Neutrophil (primary cell): ENCODE measurements around the gene TP53TG3B.
"Not testable (repeated sequence)": the region's sequence is repeated elsewhere in the genome, so short reads cannot be mapped to it uniquely, and the experiment has no call there.

Experiments used
- H3K27ac ChIP-seq: fragments of 200-600 bp; sonication (generic); 2 replicates; pipeline ENCODE4 v1.5.1; 2016; ENCODE audit warnings: mild to moderate bottlenecking, moderate library complexity
- H3K27me3 ChIP-seq: fragments of 200-600 bp; sonication (generic); 2 replicates; pipeline ENCODE4 v1.6.0; 2016; ENCODE audit warnings: mild to moderate bottlenecking
- H3K36me3 ChIP-seq: fragments of 200-600 bp; sonication (generic); 2 replicates; pipeline ENCODE4 v1.5.1; 2017
- H3K4me1 ChIP-seq, 2 experiments: fragments of 200-600 bp in 1 of 2; sonication (generic) in 1 of 2; 1 replicate in 1 of 2; 2 replicates in 1 of 2; pipeline versions ENCODE4 v1.5.1 to v1.6.1; 2013 to 2016; ENCODE audit warnings: low read depth in 1 of 2, low read length in 1 of 2, mild to moderate bottlenecking in 1 of 2, moderate library complexity in 1 of 2; ENCODE audit not compliant: control insufficient read depth in 1 of 2, insufficient read depth in 1 of 2
- H3K4me3 ChIP-seq, 2 experiments: fragments of 200-600 bp in 1 of 2; sonication (generic) in 1 of 2; 1 replicate in 1 of 2; 2 replicates in 1 of 2; pipeline ENCODE4 v1.5.1; 2013 to 2016; ENCODE audit warnings: low read depth in 1 of 2, low read length in 1 of 2, mild to moderate bottlenecking in 1 of 2, moderate library complexity in 1 of 2
- H3K9me3 ChIP-seq: fragments of 200-600 bp; sonication (generic); 2 replicates; pipeline ENCODE4 v1.5.1; 2016

TP53TG3B gene, protein sequence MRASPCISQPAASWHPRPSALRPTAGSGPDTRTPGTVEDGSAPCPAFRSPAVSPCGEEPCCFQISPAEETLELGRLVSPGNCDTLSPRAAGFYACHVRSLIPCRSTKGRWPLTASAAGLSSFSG

GRCh38 chr16:33360541-33360940 lies at the start of gene TP53TG3B:
Gene TP53TG3B (plus strand): TSS chr16:33360841. CDS start chr16:33360909, 68 bp downstream.
- not testable (repeated sequence) for H3K36me3 ChIP-seq, H3K27ac ChIP-seq, H3K4me1 ChIP-seq, H3K27me3 ChIP-seq, H3K9me3 ChIP-seq, H3K4me3 ChIP-seq

GRCh38 chr16:33336226-33337012 lies 24.2 kb upstream of the TP53TG3B start:
- not testable (repeated sequence) for H3K27me3 ChIP-seq, H3K4me3 ChIP-seq, H3K4me1 ChIP-seq, H3K36me3 ChIP-seq, H3K27ac ChIP-seq
- H3K9me3 ChIP-seq, result peaks cover 13% of the 10 kb centered on the region

- H3K36me3 ChIP-seq, H3K27ac ChIP-seq: not testable (repeated sequence)
- peaks cover 13% of the 10 kb centered on the region for H3K9me3 ChIP-seq
Observed at GRCh38 chr16:33337627-33338542, 22.8 kb upstream of the TP53TG3B start.

DNA sequence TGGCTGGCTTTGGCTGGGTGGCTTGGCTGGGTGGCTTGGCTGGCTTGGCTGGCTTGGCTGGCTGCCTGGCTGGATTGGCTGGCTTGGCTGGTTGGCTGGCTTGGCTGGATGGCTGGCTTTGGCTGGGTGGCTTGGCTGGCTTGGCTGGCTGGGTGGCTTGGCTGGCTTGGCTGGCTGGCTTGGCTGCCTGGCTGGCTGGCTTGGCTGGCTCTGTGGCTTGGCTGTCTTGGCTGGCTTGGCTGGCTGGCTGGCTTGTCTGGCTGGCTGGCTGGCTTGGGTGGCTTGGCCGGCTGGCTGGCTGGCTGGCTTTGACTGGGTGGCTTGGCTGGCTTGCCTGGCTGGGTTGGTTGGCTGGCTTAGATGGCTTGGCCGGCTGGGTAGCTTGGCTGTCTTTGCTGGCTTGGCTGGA lies 22.1 kb upstream of the TP53TG3B start:
- H3K9me3 ChIP-seq, result peaks cover 13% of the 10 kb centered on the region
- H3K4me1 ChIP-seq, H3K27me3 ChIP-seq, H3K4me3 ChIP-seq, H3K27ac ChIP-seq, H3K36me3 ChIP-seq: not testable (repeated sequence)

More at GRCh38 chr16:33337627-33338542, 22.8 kb upstream of the TP53TG3B start:
- not testable (repeated sequence) for H3K4me3 ChIP-seq, H3K27me3 ChIP-seq, H3K4me1 ChIP-seq

DNA sequence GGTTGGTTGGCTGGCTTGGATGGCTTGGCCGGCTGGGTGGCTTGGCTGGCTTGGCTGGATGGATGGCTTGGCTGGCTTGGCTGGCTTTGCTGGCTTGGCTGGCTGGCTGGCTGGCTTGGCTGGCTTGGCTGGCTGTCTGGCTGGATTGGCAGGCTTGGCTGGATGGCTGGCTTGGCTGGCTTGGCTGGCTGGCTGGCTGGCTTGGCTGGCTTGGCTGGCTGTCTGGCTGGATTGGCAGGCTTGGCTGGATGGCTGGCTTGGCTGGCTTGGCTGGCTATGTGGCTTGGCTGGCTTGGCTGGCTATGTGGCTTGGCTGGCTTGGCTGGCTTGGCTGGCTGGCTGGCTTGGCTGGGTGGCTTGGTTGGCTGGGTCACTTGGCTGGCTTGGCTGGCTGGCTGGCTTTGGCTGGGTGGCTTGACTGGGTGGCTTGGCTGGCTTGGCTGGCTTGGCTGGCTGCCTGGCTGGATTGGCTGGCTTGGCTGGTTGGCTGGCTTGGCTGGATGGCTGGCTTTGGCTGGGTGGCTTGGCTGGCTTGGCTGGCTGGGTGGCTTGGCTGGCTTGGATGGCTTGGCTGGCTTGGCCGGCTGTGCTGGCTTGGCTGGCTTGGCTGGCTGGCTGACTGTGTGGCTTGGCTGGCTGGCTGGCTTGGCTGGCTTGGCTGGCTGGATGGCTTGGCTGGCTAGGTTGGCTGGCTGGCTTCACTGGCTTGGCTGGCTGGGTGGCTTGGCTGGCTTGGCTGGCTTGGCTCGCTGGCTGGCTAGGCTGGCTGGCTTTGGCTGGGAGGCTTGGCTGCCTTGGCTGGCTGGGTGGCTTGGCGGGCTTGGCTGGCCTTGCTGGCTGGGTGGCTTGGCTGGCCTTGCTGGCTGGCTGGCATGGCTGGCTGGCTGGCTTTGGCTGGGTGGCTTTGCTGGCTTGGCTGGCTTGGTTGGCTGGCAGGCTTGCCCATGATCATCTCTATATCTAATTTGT lies 21.3 kb upstream of the TP53TG3B start:
- not testable (repeated sequence) for H3K27ac ChIP-seq, H3K36me3 ChIP-seq, H3K4me3 ChIP-seq, H3K27me3 ChIP-seq, H3K4me1 ChIP-seq
- peaks cover 13% of the 10 kb centered on the region for H3K9me3 ChIP-seq
